Heart left ventricle (tissue), 13 donors: ENCODE results near the gene ZNF275.

ENCODE experiments used
- CTCF ChIP-seq, 12 donors: fragments of 200-600 bp; sonication (generic) in 4 of 12; IDR thresholded peaks; one replicate each; pipeline versions ENCODE4 v1.5.0 to v1.8.0; 2018 to 2022; ENCODE audit warnings: antibody characterized with exemption in 12 of 12, mild to moderate bottlenecking in 5 of 12
- POLR2A ChIP-seq, 2 donors: fragments of 450-650 bp; IDR thresholded peaks; one replicate each; pipeline ENCODE4 v1.6.1; 2017; ENCODE audit warnings: antibody characterized with exemption in 2 of 2, mild to moderate bottlenecking in 2 of 2, moderate library complexity in 2 of 2
- donor health status: ischemic (EF 13 %, LVEDD 7.1; RV severe dilation, severe dysfunction).
- donor health status: DM: no; HTN: yes; CAD: no.
- donor health status: DM: no; HTN: no; CAD: no.
- donor health status: ischemic (EF 25% LVEDD 6.9; RV normal size, moderate dysfunction).
- donor health status: ischemic (EF 25% LVEDD 5.7; RV mildly dilated, moderate dysfunction).
- donor health status: ischemic (EF 35%, LVEDD 5.7; RV mildly dilated, moderate dysfunction).
- donor health status: nonischemic (EF 11% LVEDD 7.7; RV severe dilation, severe dysfunction).
- donor health status: DM: yes; HTN: yes; CAD: no.
- donor health status: PGD.
- donor health status: ischemic (EF 29% LVEDD 5.4; RV normal size, mild dysfunction).
- donor health status: nonischemic (EF 23%, LVEDD 6.1; RV moderate dilation, normal function).

DNA sequence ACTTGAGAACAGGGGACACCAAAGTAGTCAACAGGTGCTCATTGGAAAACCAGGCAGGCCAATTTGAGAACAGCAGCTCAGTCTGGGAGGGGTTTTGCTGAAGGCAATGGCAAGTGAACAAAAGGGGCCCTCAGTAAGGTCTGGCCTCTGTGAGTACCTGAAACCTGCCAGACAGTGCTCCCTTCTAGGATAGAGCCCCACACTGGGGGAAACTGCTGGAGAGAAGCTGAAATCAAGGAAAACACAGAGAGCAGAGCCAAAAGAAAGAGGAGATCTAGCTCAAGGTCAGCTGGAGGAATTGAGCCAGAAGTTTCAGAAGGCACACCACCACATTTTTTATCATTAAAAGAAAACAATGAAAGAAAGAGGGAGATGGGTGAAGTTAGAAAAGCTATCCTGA lies 39.0 kb downstream of the ZNF275 start:
- TF ChIP-seq CTCF (IDR thresholded peaks at IDR 0.05), result no peak
- no peak for TF ChIP-seq POLR2A (IDR thresholded peaks at IDR 0.05)
